ENCODE data around the gene EDC4. TPM values are rescaled to one million over a fixed set of nuclear protein-coding genes. Genes with fewer than 3 reads are reported as not detected.

The EDC4 gene
- total and polyA plus RNA-seq, 2 of the 8 experiments (the other 6 are each of a cell fraction or from before 2014, with no cell fraction given): 58.5 to 72.7 TPM

DNA sequence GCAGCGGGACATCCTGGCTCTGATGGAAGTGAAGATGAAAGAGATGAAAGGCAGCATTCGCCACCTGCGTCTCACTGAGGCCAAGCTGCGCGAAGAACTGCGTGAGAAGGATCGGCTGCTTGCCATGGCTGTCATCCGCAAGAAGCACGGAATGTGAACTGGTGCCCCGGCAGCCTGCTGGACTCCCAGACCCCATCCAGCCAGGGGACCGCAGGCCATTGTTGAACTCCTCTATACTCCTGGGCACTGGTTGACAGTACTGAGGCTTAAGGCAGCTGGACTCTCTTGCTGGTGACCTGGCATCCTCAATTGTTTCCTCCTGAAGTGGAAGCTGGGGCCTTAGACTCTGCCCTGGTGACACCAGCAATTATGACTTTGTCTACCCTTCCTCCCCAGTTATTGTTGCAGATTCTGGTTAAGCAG is 29.5 kb upstream of the EDC4 start:
- H3K4ac ChIP-seq (replicated peaks; ENCODE audit: insufficient read length, low read depth, low read length): no peak overlapping the region
- H2BK5ac ChIP-seq (ENCODE audit: low read depth, low read length): no peak overlapping the region
- H3K27ac ChIP-seq (ENCODE audit: low read depth, low read length): no peak overlapping the region
- CTCF ChIA-PET (ENCODE audit: partially characterized antibody): interaction anchor here (0.5 to 10.2 kb wide), 16 partner anchors 9 to 176 kb away, joined by 3 to 123 read pairs (median 4); partner anchors contain the start of genes C16orf86 and ENKD1
- no peaks in the 10 kb centered on the region for H3K9me3 ChIP-seq (ENCODE audit: insufficient read depth in 2 of 2, low read depth in 1 of 2, low read length in 1 of 2)
- H3K27me3 ChIP-seq (replicated peaks in 1 of 4; ENCODE audit: control insufficient read depth in 3 of 4, extremely low read depth in 1 of 4, insufficient read depth in 3 of 4, low read length in 3 of 4): no peaks in the 10 kb centered on the region
- peak overlapping the region in 2 of 4 experiments; percentile 64 to 88; a peak in 3 of 7 replicates for H3K9ac ChIP-seq (replicated peaks in 1 of 4; ENCODE audit: extremely low read depth in 1 of 4, low read depth in 3 of 4, low read length in 3 of 4)
- no peak overlapping the region for H3K56ac ChIP-seq (replicated peaks; ENCODE audit: insufficient read length, low read depth, low read length)
- H2BK15ac ChIP-seq (ENCODE audit: low read length): no peak overlapping the region
- FAIRE-seq: no peak
- H3K4me2 ChIP-seq (ENCODE audit: insufficient read depth in 1 of 2, low read depth in 2 of 2, low read length in 2 of 2): peak overlapping the region; percentile 91 to 94
- H3K14ac ChIP-seq (ENCODE audit: insufficient read length): no peak overlapping the region
- POLR2A ChIA-PET (ENCODE audit: partially characterized antibody): interaction anchor here (0.7 to 11.7 kb wide), 8 partner anchors 10 to 124 kb away, joined by 3 to 100 read pairs (median 3); partner anchors contain the start of gene GFOD2
- peaks cover 8 to 39% of the 10 kb centered on the region in 2 experiments for H3K79me2 ChIP-seq (ENCODE audit: control insufficient read depth in 1 of 2, insufficient read depth in 2 of 2, low read length in 2 of 2)
- H4K5ac ChIP-seq (ENCODE audit: insufficient read length, low read depth, low read length): no peak overlapping the region
- DNase-seq (ENCODE audit: low read depth in 1 of 2, low spot score in 2 of 2): no peak
- peak overlapping the region; percentile 84 to 97 (median 95) for H3K4me3 ChIP-seq (ENCODE audit: extremely low read depth in 1 of 4, insufficient read depth in 2 of 4, low read depth in 3 of 4, low read length in 4 of 4)
- no peak overlapping the region for H2BK12ac ChIP-seq (ENCODE audit: low read depth, low read length)
- no peak overlapping the region for H2BK20ac ChIP-seq (ENCODE audit: low read length)
- peaks cover 8 to 32% (median 17%) of the 10 kb centered on the region in 4 experiments for H3K4me1 ChIP-seq (replicated peaks in 1 of 4; ENCODE audit: control insufficient read depth in 3 of 4, insufficient read depth in 4 of 4, low read length in 3 of 4)
- H3K79me1 ChIP-seq (ENCODE audit: low read depth, low read length): peaks cover 12% of the 10 kb centered on the region
- peaks cover 16 to 19% of the 10 kb centered on the region in 2 experiments for H4K20me1 ChIP-seq (replicated peaks in 1 of 2; ENCODE audit: control insufficient read depth in 1 of 2, insufficient read depth in 2 of 2, low read length in 2 of 2)
- no peak overlapping the region for H3K18ac ChIP-seq (ENCODE audit: extremely low read depth, low read length)
- no peak overlapping the region for H2AFZ ChIP-seq (ENCODE audit: low read length)
- no peaks in the 10 kb centered on the region for H3K36me3 ChIP-seq (ENCODE audit: control insufficient read depth in 2 of 4, insufficient read depth in 4 of 4, low read length in 3 of 4)
- H2AK5ac ChIP-seq (ENCODE audit: low read depth, low read length): no peak overlapping the region
- no peak overlapping the region for H3K23ac ChIP-seq (ENCODE audit: insufficient read length)
- no peak overlapping the region for H4K91ac ChIP-seq (replicated peaks; ENCODE audit: insufficient read length, low read length)
- no peak overlapping the region for H2BK120ac ChIP-seq (replicated peaks; ENCODE audit: low read depth, low read length)
- 40% methylated on average over 11 of the region's 11 CpGs; no CpG with 5 or more reads in 1 of the 2 experiments for WGBS, 2 experiments (ENCODE audit: extremely low coverage in 1 of 2, insufficient coverage in 1 of 2, insufficient read length in 1 of 2, insufficient replicate concordance in 2 of 2, low coverage in 1 of 2, low lambda C conversion rate in 2 of 2, missing lambda C conversion rate in 1 of 2)
- no peak overlapping the region for H4K8ac ChIP-seq (ENCODE audit: extremely low read depth, insufficient read depth, low read length)
- peaks cover 22% of the 10 kb centered on the region for H3K23me2 ChIP-seq (ENCODE audit: low read depth, low read length)

All from H1 (cell line).